Hepatocyte (in vitro differentiated cells): ENCODE data around the gene HOPX. TPM values are rescaled to one million over a fixed set of nuclear protein-coding genes. Genes with fewer than 3 reads are reported as not detected.

ENCODE experiments used
- DNase-seq: peaks from one replicate; pipeline ENCODE4 v3.0.0-alpha.2; 2016; ENCODE audit warnings: low spot score
- H2AFZ ChIP-seq: fragments of 200-600 bp; sonication (generic); 2 replicates; pipeline ENCODE4 v1.6.0; 2016; ENCODE audit warnings: antibody characterized with exemption, mild to moderate bottlenecking
- H3K27ac ChIP-seq: fragments of 200-600 bp; sonication (generic); 2 replicates; pipeline ENCODE4 v1.5.1; 2016; ENCODE audit warnings: mild to moderate bottlenecking
- H3K27me3 ChIP-seq: fragments of 200-600 bp; sonication (generic); 2 replicates; pipeline ENCODE4 v1.6.1; 2016
- H3K36me3 ChIP-seq: fragments of 200-600 bp; sonication (generic); replicated peaks from 2 replicates; pipeline ENCODE4 v1.5.1; 2016; ENCODE audit warnings: low read depth; ENCODE audit not compliant: insufficient read depth
- H3K4me1 ChIP-seq: fragments of 200-600 bp; sonication (generic); 2 replicates; pipeline ENCODE4 v1.5.1; 2016; ENCODE audit warnings: mild to moderate bottlenecking, moderate library complexity; ENCODE audit not compliant: insufficient read depth
- H3K4me2 ChIP-seq: fragments of 200-600 bp; sonication (generic); 2 replicates; pipeline ENCODE4 v1.6.0; 2016
- H3K4me3 ChIP-seq: fragments of 200-600 bp; sonication (generic); 2 replicates; pipeline ENCODE4 v1.5.1; 2016; ENCODE audit warnings: mild to moderate bottlenecking
- H3K79me2 ChIP-seq: fragments of 200-600 bp; sonication (generic); 2 replicates; pipeline ENCODE4 v1.6.0; 2017; ENCODE audit warnings: mild to moderate bottlenecking
- H3K9me2 ChIP-seq: fragments of 200-600 bp; sonication (generic); replicated peaks from 2 replicates; pipeline ENCODE4 v1.6.0; 2017; ENCODE audit warnings: mild to moderate bottlenecking; ENCODE audit not compliant: insufficient read depth
- H3K9me3 ChIP-seq: fragments of 200-600 bp; sonication (generic); 2 replicates; pipeline ENCODE4 v1.5.1; 2016; ENCODE audit warnings: low read depth, mild to moderate bottlenecking
- H4K20me1 ChIP-seq: fragments of 200-600 bp; sonication (generic); 2 replicates; pipeline ENCODE4 v1.6.0; 2016; ENCODE audit warnings: mild to moderate bottlenecking; ENCODE audit not compliant: insufficient read depth, poor library complexity, severe bottlenecking
- EZH2 ChIP-seq: fragments of 200-600 bp; sonication (generic); IDR thresholded peaks from 2 replicates; pipeline ENCODE4 v1.6.1; 2016; ENCODE audit warnings: antibody characterized with exemption, mild to moderate bottlenecking, borderline replicate concordance
- EZH2phosphoT487 ChIP-seq: fragments of 200-600 bp; sonication (generic); IDR thresholded peaks from one replicate; pipeline ENCODE4 v1.6.1; 2018; ENCODE audit warnings: antibody characterized with exemption, mild to moderate bottlenecking, low read depth, moderate library complexity; ENCODE audit not compliant: unreplicated experiment, severe bottlenecking
- WGBS: methylation state at CpG from one replicate; pipeline ENCODE4 v1.1.6; 2016; ENCODE audit warnings: low lambda C conversion rate; ENCODE audit errors: missing lambda C conversion rate; 5-methylcytosine and 5-hydroxymethylcytosine counted together
- polyA plus RNA-seq: library from polyadenylated mRNA; unstranded; fragments of >200 nt; fragmentation: Nextera tagmentation; extraction: Ambion mirVana; gene quantifications from 2 replicates; pipeline ENCODE4 v1.2.1, GENCODE V29; 2016
- total RNA-seq: library from RNA; depleted of rRNA; stranded (reverse); fragments of >200 nt; gene quantifications from 2 replicates; pipeline ENCODE4 v1.2.3, GENCODE V29; 2014
- TF ChIP-seq, protein P1 (sequence below): fragments of 200-600 bp; sonication (generic); IDR thresholded peaks from 2 replicates; pipeline ENCODE4 v1.5.1; 2016; ENCODE audit warnings: antibody characterized with exemption, mild to moderate bottlenecking; ENCODE audit not compliant: poor library complexity

Gene HOPX
- total and polyA plus RNA-seq, 2 experiments from 2014 or later: 11.7 to 17.7 TPM

DNA sequence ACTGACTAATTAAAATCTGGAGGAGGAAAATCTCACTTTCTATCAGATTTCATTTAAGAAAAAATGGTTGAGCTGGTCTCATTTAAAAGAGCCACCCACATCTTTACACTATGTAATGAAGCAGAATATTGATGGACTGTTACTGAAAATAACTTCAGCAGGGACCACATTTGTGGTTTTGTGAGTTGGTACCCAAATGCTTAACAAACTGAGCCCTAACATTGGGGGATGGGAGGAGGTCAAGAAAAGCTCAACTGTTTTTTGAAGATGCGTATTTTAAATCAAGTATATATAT, 30.1 kb downstream of the HOPX start:
- no peaks in the 10 kb centered on the region for H4K20me1 ChIP-seq
- H3K4me1 ChIP-seq: peaks cover 9% of the 10 kb centered on the region
- no peaks in the 10 kb centered on the region for H3K36me3 ChIP-seq
- no peak overlapping the region for H3K4me2 ChIP-seq
- no peak overlapping the region for H2AFZ ChIP-seq
- peaks cover 20% of the 10 kb centered on the region for H3K27me3 ChIP-seq
- no peaks in the 10 kb centered on the region for H3K9me3 ChIP-seq
- H3K27ac ChIP-seq: no peak overlapping the region
- TF ChIP-seq EZH2 (no peak), EZH2phosphoT487 (no peak)
- TF ChIP-seq, protein P1, sequence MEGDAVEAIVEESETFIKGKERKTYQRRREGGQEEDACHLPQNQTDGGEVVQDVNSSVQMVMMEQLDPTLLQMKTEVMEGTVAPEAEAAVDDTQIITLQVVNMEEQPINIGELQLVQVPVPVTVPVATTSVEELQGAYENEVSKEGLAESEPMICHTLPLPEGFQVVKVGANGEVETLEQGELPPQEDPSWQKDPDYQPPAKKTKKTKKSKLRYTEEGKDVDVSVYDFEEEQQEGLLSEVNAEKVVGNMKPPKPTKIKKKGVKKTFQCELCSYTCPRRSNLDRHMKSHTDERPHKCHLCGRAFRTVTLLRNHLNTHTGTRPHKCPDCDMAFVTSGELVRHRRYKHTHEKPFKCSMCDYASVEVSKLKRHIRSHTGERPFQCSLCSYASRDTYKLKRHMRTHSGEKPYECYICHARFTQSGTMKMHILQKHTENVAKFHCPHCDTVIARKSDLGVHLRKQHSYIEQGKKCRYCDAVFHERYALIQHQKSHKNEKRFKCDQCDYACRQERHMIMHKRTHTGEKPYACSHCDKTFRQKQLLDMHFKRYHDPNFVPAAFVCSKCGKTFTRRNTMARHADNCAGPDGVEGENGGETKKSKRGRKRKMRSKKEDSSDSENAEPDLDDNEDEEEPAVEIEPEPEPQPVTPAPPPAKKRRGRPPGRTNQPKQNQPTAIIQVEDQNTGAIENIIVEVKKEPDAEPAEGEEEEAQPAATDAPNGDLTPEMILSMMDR: no peak
- 92% methylated on average over 1 of the region's 1 CpG for WGBS
- DNase-seq: no peak
- H3K9me2 ChIP-seq: no peaks in the 10 kb centered on the region
- no peaks in the 10 kb centered on the region for H3K79me2 ChIP-seq
- no peak overlapping the region for H3K4me3 ChIP-seq

DNA sequence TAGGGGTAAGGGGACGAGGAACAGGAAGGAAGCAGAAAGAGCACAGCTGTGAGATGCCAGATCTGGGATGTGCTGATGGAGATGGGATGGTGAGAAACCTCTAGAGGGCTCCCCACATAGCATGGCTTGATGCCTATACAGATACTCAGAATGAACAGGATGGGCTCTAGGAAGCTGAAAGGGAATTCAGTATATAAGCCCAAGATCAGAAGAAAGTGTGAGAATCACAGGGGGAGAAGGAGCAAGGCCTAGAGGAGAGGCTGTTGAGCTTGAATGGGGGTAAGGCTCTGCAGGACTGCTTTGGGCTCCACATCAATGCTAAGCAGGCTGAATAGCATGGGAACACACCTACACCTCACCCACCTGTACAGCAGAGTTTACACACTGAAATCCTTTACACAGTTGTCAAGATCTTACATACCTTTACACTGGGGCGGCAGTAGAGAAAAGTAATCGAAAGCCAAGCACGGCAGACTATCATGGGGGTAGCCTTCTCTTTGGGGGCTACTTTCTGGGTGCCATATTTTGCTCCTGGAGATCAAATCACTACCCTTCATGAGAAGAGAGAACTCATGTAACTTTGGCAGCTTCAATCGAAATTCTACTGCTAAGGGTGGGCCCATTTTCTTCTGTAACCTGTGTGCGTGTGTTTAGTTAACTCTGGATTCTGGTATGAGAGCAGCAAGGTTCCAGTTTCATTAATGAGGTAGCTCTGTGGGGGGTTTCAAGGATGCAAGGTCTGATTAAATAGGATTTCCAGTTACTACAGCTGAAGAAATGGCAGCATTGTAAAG, 30.6 kb downstream of the HOPX start:
- H2AFZ ChIP-seq: no peak overlapping the region
- peaks cover 16% of the 10 kb centered on the region for H3K27me3 ChIP-seq
- no peak for DNase-seq
- H3K9me2 ChIP-seq: no peaks in the 10 kb centered on the region
- 79% methylated on average over 6 of the region's 6 CpGs for WGBS
- no peaks in the 10 kb centered on the region for H3K36me3 ChIP-seq
- H3K79me2 ChIP-seq: no peaks in the 10 kb centered on the region
- TF ChIP-seq EZH2 (no peak), EZH2phosphoT487 (no peak)
- TF ChIP-seq, protein P1: no peak
- H3K4me3 ChIP-seq: no peak overlapping the region
- H4K20me1 ChIP-seq: no peaks in the 10 kb centered on the region
- H3K9me3 ChIP-seq: no peaks in the 10 kb centered on the region
- H3K27ac ChIP-seq: no peak overlapping the region
- peaks cover 8% of the 10 kb centered on the region for H3K4me1 ChIP-seq
- H3K4me2 ChIP-seq: no peak overlapping the region

DNA sequence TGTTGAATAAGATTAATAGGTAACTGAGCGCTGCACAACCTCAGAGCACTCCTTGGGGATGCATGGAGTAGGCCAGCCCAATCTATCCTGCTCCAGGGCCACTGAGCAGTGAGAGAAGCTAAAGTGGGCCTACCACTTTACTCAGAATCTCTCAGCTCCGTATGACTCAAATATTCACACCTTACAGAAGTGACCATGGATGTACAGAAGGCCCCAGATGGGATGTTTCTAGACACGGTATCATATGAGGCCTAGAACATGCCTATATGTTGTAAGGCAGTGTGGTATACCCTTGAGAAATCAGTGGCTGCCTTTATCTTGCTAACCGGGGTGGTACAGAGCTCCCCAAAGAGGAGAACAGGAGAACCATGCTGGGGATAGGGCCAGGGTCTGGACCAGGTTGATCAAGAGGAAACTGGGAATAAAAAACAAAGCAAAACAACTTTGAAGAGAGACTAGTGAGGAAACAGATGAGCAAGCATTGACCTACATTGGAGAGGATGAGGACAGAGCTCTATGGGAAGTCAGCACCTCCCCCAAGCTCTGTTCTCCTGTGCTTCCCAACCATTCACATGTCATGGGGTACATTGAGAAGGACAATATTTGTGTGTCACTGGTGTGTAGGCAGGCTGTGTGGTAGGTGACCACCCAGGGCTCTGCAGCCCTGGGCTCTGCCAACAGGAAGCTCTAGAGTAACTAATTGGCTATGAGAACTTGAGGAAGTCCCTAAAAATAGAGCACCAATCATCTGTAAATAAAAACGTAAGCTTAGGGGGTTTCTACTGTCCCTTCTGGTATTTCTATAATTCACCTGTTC, 31.4 kb downstream of the HOPX start:
- no peak overlapping the region for H3K4me3 ChIP-seq
- 88% methylated on average over 5 of the region's 5 CpGs for WGBS

More for the DNA sequence above, 31.4 kb downstream of the HOPX start:
- H3K36me3 ChIP-seq: no peaks in the 10 kb centered on the region
- DNase-seq: no peak
- TF ChIP-seq EZH2phosphoT487 (no peak), EZH2 (no peak)
- TF ChIP-seq, protein P1: no peak
- no peak overlapping the region for H2AFZ ChIP-seq
- H3K27me3 ChIP-seq: peaks cover 8% of the 10 kb centered on the region
- no peak overlapping the region for H3K27ac ChIP-seq
- H4K20me1 ChIP-seq: no peaks in the 10 kb centered on the region
- no peaks in the 10 kb centered on the region for H3K4me1 ChIP-seq
- H3K4me2 ChIP-seq: no peak overlapping the region
- H3K9me3 ChIP-seq: no peaks in the 10 kb centered on the region
- no peaks in the 10 kb centered on the region for H3K79me2 ChIP-seq
- H3K9me2 ChIP-seq: no peaks in the 10 kb centered on the region
